H9 (cell line): ENCODE results near the gene FRYL. TPM values are rescaled to one million over a fixed set of nuclear protein-coding genes. Genes with fewer than 3 reads are reported as not detected.

Experiments used
- DNase-seq: peaks from one replicate; pipeline ENCODE4 v3.0.0-alpha.2; 2017
- H2AFZ ChIP-seq: one replicate; pipeline ENCODE4 v1.6.1; 2013; ENCODE audit warnings: mild to moderate bottlenecking, low read length, control low read depth, moderate library complexity
- H2AK5ac ChIP-seq: 2 replicates; pipeline ENCODE4 v1.6.1; 2013; ENCODE audit warnings: low read length, control low read depth, mixed read lengths; ENCODE audit not compliant: insufficient read length
- H2BK120ac ChIP-seq: one replicate; pipeline ENCODE4 v1.6.1; 2013; ENCODE audit warnings: low read depth, mild to moderate bottlenecking, low read length, control low read depth, inconsistent platforms; ENCODE audit not compliant: poor library complexity, severe bottlenecking
- H2BK12ac ChIP-seq: 2 replicates; pipeline ENCODE4 v1.6.1; 2013; ENCODE audit warnings: low read length, control low read depth, mixed read lengths, low read depth; ENCODE audit not compliant: insufficient read length
- H2BK15ac ChIP-seq: 2 replicates; pipeline ENCODE4 v1.6.1; 2013; ENCODE audit warnings: low read depth, low read length, control low read depth
- H2BK20ac ChIP-seq: one replicate; pipeline ENCODE4 v1.6.1; 2013; ENCODE audit warnings: low read depth, mild to moderate bottlenecking, low read length, control low read depth, inconsistent platforms; ENCODE audit not compliant: poor library complexity, severe bottlenecking
- H2BK5ac ChIP-seq: 2 replicates; pipeline ENCODE4 v1.6.1; 2013; ENCODE audit warnings: low read length, control low read depth, mixed read lengths; ENCODE audit not compliant: insufficient read length
- H3K14ac ChIP-seq: 2 replicates; pipeline ENCODE4 v1.6.1; 2013; ENCODE audit warnings: low read length, control low read depth; ENCODE audit not compliant: insufficient read depth
- H3K18ac ChIP-seq: 2 replicates; pipeline ENCODE4 v1.6.1; 2013; ENCODE audit warnings: low read depth, mild to moderate bottlenecking, mixed read lengths, low read length, control low read depth; ENCODE audit not compliant: insufficient read length
- H3K23ac ChIP-seq: 2 replicates; pipeline ENCODE4 v1.6.1; 2013; ENCODE audit warnings: low read length, control low read depth, mixed read lengths, low read depth; ENCODE audit not compliant: insufficient read length
- H3K23me2 ChIP-seq: 2 replicates; pipeline ENCODE4 v1.6.1; 2013; ENCODE audit warnings: low read depth, mild to moderate bottlenecking, mixed read lengths, low read length, control low read depth; ENCODE audit not compliant: insufficient read length, poor library complexity, severe bottlenecking
- H3K27ac ChIP-seq: 2 replicates; pipeline ENCODE4 v1.5.1; 2013; ENCODE audit warnings: low read length, control low read depth, mixed read lengths, low read depth; ENCODE audit not compliant: insufficient read length
- H3K27me3 ChIP-seq: 2 replicates; pipeline ENCODE4 v1.6.1; 2013; ENCODE audit warnings: low read length, control low read depth, inconsistent platforms; ENCODE audit not compliant: insufficient read depth
- H3K4ac ChIP-seq: 2 replicates; pipeline ENCODE4 v1.6.1; 2013; ENCODE audit warnings: low read depth, mild to moderate bottlenecking, control low read depth, inconsistent platforms, low read length, moderate library complexity
- H3K4me1 ChIP-seq: 2 replicates; pipeline ENCODE4 v1.6.1; 2013; ENCODE audit warnings: low read length, control low read depth, inconsistent platforms; ENCODE audit not compliant: insufficient read depth
- H3K4me2 ChIP-seq: 2 replicates; pipeline ENCODE4 v1.6.1; 2013; ENCODE audit warnings: low read length, control low read depth, mixed read lengths; ENCODE audit not compliant: insufficient read length, insufficient read depth
- H3K56ac ChIP-seq: 2 replicates; pipeline ENCODE4 v1.6.1; 2013; ENCODE audit warnings: low read depth, mild to moderate bottlenecking, mixed read lengths, low read length, control low read depth; ENCODE audit not compliant: insufficient read length
- H3K79me1 ChIP-seq: 2 replicates; pipeline ENCODE4 v1.6.1; 2013; ENCODE audit warnings: low read depth, mild to moderate bottlenecking, moderate library complexity, low read length, control low read depth, inconsistent platforms; ENCODE audit not compliant: insufficient read depth, poor library complexity, severe bottlenecking
- H3K79me2 ChIP-seq: 2 replicates; pipeline ENCODE4 v1.6.1; 2013; ENCODE audit warnings: low read length, control low read depth, inconsistent platforms; ENCODE audit not compliant: insufficient read depth
- H3K9ac ChIP-seq: 2 replicates; pipeline ENCODE4 v1.6.1; 2013; ENCODE audit warnings: low read length, control low read depth, mixed read lengths; ENCODE audit not compliant: insufficient read length; ENCODE audit errors: extremely low read depth
- H3K9me3 ChIP-seq: one replicate; pipeline ENCODE4 v1.6.1; 2013; ENCODE audit warnings: low read depth, low read length, inconsistent platforms; ENCODE audit not compliant: control insufficient read depth
- H3T11ph ChIP-seq: one replicate; pipeline ENCODE4 v1.6.1; 2013; ENCODE audit warnings: mild to moderate bottlenecking, low read length, control low read depth, inconsistent platforms
- H4K20me1 ChIP-seq: one replicate; pipeline ENCODE4 v1.6.1; 2013; ENCODE audit not compliant: control insufficient read depth, insufficient read length, insufficient read depth
- H4K5ac ChIP-seq: 2 replicates; pipeline ENCODE4 v1.6.1; 2013; ENCODE audit warnings: low read depth, mild to moderate bottlenecking, mixed read lengths, low read length, control low read depth; ENCODE audit not compliant: insufficient read length
- H4K8ac ChIP-seq: replicated peaks from 2 replicates; pipeline ENCODE4 v1.6.1; 2013; ENCODE audit warnings: low read length, control low read depth, mixed read lengths, low read depth; ENCODE audit not compliant: insufficient read length
- H4K91ac ChIP-seq: 2 replicates; pipeline ENCODE4 v1.6.1; 2013; ENCODE audit warnings: low read depth, mild to moderate bottlenecking, moderate library complexity, mixed read lengths, low read length, control low read depth; ENCODE audit not compliant: insufficient read length
- H3K27ac Mint-ChIP-seq, 3 experiments: 2 replicates in 2 of 3; 3 replicates in 1 of 3; pipeline ENCODE4 v1.8.0; 2020 to 2021; ENCODE audit warnings: mixed read lengths in 3 of 3, mild to moderate bottlenecking in 1 of 3, moderate library complexity in 1 of 3
- H3K27me3 Mint-ChIP-seq: 2 replicates; pipeline ENCODE4 v1.8.0; 2021; ENCODE audit warnings: low read depth, mild to moderate bottlenecking, moderate library complexity, mixed read lengths
- H3K36me3 Mint-ChIP-seq, 3 experiments: 2 replicates in 2 of 3; 3 replicates in 1 of 3; pipeline ENCODE4 v1.8.0; 2020 to 2021; ENCODE audit warnings: low read depth in 3 of 3, mixed read lengths in 3 of 3; ENCODE audit not compliant: insufficient read depth in 1 of 3
- H3K4me1 Mint-ChIP-seq, 2 experiments: 2 replicates each; pipeline ENCODE4 v1.8.0; 2020; ENCODE audit warnings: mixed read lengths in 2 of 2
- H3K4me3 Mint-ChIP-seq, 2 experiments: 2 replicates in 1 of 2; 3 replicates in 1 of 2; pipeline ENCODE4 v1.8.0; 2020 to 2021; ENCODE audit warnings: mild to moderate bottlenecking in 2 of 2, mixed read lengths in 2 of 2, moderate library complexity in 1 of 2
- H3K9me3 Mint-ChIP-seq, 2 experiments: 2 replicates in 1 of 2; 3 replicates in 1 of 2; pipeline ENCODE4 v1.8.0; 2020; ENCODE audit warnings: mild to moderate bottlenecking in 2 of 2, mixed read lengths in 2 of 2, moderate library complexity in 1 of 2
- WGBS: extraction: QIAGEN DNeasy Blood & Tissue Kit; methylation state at CpG from one replicate; pipeline ENCODE4 v1.1.7; 2013; ENCODE audit warnings: missing lambda C conversion rate, low lambda C conversion rate, mixed read lengths; ENCODE audit not compliant: insufficient read length; ENCODE audit errors: extremely low coverage; 5-methylcytosine and 5-hydroxymethylcytosine counted together
- total RNA-seq: library from RNA; stranded (reverse); gene quantifications from 2 replicates; pipeline ENCODE4 v1.2.1, GENCODE V29; 2021
- TF ChIP-seq, protein P1 (sequence below): fragments of 200-600 bp; sonication (generic); conservative IDR thresholded peaks from 3 replicates; pipeline ENCODE4 v1.8.0; 2021; ENCODE audit warnings: antibody characterized with exemption, mild to moderate bottlenecking

The FRYL gene
- total RNA-seq, 1 experiment from 2014 or later = 31.5 TPM

GRCh38 chr4:48687313-48688051 lies 92.6 kb downstream of the FRYL start:
- TF ChIP-seq, protein P1, sequence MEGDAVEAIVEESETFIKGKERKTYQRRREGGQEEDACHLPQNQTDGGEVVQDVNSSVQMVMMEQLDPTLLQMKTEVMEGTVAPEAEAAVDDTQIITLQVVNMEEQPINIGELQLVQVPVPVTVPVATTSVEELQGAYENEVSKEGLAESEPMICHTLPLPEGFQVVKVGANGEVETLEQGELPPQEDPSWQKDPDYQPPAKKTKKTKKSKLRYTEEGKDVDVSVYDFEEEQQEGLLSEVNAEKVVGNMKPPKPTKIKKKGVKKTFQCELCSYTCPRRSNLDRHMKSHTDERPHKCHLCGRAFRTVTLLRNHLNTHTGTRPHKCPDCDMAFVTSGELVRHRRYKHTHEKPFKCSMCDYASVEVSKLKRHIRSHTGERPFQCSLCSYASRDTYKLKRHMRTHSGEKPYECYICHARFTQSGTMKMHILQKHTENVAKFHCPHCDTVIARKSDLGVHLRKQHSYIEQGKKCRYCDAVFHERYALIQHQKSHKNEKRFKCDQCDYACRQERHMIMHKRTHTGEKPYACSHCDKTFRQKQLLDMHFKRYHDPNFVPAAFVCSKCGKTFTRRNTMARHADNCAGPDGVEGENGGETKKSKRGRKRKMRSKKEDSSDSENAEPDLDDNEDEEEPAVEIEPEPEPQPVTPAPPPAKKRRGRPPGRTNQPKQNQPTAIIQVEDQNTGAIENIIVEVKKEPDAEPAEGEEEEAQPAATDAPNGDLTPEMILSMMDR = no peak
- no peak overlapping the region for H2BK5ac ChIP-seq
- Mint-ChIP-seq H3K27me3 (no peaks in the 10 kb centered on the region), H3K4me1 (peaks cover 5 to 7% of the 10 kb centered on the region in 2 experiments; a peak in 3 of 4 replicates), H3K9me3 (no peaks in the 10 kb centered on the region), H3K4me3 (no peak overlapping the region), H3K27ac (no peak overlapping the region), H3K36me3 (peaks cover 0 to 8% (median 1%) of the 10 kb centered on the region in 3 experiments; a peak in 4 of 7 replicates)
- H4K5ac ChIP-seq = no peak overlapping the region
- H4K91ac ChIP-seq = no peak overlapping the region
- no peak overlapping the region for H3K27ac ChIP-seq
- H3K14ac ChIP-seq = no peak overlapping the region
- WGBS = no CpG with 5 or more reads among the region's 10 CpGs
- no peak overlapping the region for H2AK5ac ChIP-seq
- H3K23me2 ChIP-seq = no peaks in the 10 kb centered on the region
- H3K18ac ChIP-seq = no peak overlapping the region
- H3K23ac ChIP-seq = no peak overlapping the region
- H4K20me1 ChIP-seq = no peaks in the 10 kb centered on the region
- no peak overlapping the region for H3K4me2 ChIP-seq
- no peaks in the 10 kb centered on the region for H3K27me3 ChIP-seq
- no peak overlapping the region for H3K56ac ChIP-seq
- no peak overlapping the region for H3K4ac ChIP-seq
- H2BK12ac ChIP-seq = no peak overlapping the region
- H3K79me1 ChIP-seq = no peaks in the 10 kb centered on the region
- H3K9me3 ChIP-seq = no peaks in the 10 kb centered on the region
- H3K79me2 ChIP-seq = no peaks in the 10 kb centered on the region
- no peak for DNase-seq
- no peak overlapping the region for H2AFZ ChIP-seq
- H3T11ph ChIP-seq = no peak overlapping the region
- H3K9ac ChIP-seq = no peak overlapping the region
- no peak overlapping the region for H2BK15ac ChIP-seq
- no peak overlapping the region for H2BK120ac ChIP-seq
- H4K8ac ChIP-seq = no peak overlapping the region
- H2BK20ac ChIP-seq = no peak overlapping the region
- no peaks in the 10 kb centered on the region for H3K4me1 ChIP-seq
